HG03354 (cell line): ENCODE measurements around the gene FADD.
"Not testable (repeated sequence)": the region's sequence is repeated elsewhere in the genome, so short reads cannot be mapped to it uniquely, and the experiment has no call there.

ENCODE experiments used
- ATAC-seq: cut with Tn5 transposase; IDR thresholded peaks from one replicate; pipeline ENCODE4 v1.9.1; 2021; ENCODE audit warnings: mild to moderate bottlenecking; ENCODE audit not compliant: unreplicated experiment, poor library complexity, severe bottlenecking

The FADD gene

DNA sequence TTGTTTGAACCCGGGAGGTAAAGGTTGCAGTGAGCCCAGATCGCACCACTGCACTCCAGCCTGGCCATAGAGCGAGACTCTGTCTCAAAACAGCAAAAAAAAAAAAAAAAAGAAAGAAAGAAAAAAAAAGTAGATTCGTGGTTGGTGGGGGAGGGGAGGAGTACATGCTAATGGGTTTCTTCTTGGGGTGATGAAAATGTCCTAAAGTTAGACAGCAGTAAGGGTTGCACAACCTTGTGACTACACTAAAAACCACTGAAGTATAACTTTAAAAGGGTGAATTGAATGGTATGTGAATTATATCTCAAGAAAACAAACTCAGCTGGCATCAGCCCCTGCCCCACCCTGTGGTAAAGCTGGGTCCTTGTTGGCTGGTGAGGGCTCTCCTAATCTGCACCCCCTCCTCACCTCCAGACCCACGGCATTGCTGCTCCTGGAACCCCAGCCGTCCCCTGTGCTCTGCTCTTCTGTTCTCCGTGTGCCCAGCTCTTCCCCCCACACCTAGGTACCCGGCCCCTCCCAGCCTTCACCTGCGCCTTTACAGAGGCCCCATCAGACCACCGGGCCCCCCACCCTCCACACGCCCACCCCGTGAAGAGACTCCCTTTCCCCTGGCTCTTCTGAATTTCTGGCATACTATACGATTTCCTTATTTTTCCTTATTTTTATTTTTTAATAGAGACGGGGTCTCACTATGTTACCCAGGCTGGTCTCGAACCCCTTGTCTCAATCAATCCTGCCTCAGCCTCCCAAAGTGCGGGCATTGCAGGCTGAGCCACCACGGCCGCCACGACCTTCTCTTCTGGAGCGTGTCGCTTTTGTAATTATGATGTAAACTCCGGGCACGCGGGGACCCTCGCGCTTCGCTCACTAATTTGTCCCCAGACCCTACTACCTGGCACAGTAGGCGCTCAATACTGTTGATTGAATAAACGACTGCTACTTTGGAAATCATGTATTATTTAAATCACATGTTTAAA, 924 bp upstream of the FADD start:
- ATAC-seq, result no peak

DNA sequence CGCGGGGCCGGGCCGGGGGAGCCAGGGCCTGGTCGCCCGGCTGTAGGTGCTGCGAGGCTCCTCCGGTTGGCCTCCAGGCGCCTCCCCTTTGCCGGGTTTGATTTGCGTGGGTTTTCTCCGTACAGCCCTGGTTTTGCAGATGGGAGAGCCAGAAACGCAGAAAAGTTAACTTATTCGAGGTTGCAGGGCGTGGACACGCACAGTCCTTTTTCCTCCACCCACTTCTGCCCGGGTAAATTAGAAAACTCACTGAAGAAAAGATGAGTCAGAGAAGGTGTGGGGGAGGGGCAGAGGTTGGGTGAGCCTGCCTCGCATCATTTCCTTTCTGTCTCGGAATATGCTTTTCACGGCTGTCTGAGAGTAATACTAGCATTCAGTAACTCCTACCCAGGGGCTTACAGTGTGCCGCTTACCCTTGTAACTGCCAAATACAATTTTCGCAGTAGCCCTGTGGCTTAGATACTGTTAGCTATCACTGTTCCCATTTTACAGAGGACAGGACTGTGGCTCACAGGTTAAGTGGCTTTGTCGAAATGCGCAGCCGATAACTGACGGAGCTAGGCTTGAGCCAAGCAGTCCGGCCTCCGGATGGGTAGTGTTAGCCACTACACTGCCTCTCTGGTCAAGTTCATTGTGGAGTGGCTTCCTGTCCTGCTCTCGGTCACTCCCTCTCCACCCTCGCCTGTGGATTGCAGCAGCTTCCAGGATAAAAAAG, 812 bp downstream of the FADD start:
- ATAC-seq, result peak; percentile 43

DNA sequence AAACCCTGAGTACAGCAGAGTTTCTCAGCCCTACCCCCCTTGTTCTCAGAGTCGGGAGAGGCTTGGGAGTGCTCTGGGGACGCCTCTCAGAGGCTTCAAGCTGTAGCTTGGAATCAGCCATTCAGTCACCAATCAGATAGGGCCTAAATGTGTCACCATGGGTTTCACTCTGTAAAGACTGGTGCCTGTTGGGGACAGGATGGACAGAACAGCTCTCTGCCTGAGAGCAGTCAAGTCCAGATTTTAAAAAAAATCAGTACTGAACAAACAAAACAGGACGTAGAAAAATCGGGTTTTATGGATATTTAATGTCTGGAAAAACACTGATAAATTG, 1.3 kb downstream of the FADD start:
- ATAC-seq, result peak; percentile 1

DNA sequence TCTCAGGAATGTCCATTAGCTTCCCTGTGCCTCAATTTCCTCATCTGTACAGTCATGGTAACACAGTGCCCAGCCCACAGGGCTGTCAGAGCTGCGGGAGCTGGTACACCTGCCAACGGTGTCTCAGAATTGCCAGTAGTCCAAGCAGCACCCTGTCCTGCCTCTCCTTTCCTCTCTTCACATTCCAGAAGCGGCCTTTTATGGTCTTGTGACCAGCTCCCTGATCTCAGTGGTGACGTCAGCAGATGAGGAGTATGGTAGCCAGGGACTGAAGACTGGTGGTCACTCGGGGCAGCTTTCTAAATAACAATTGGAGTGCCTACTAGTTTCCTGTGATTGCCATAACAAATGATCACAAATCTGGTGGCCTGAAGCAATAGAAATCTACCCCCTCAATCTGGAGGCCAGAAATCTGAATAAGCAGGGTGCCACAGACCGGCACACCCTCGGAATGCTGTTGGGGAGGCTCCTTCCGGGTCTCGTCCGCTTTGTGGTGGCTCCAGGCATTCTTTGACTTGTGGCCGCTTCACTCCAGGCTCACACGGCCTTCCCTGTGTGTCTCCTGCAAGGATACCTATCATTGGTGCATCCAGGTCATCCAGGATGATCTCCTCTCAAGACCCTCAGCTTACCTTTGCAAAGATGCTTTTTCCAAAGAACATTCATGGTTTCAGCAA, 2.1 kb downstream of the FADD start:
- no peak for ATAC-seq

DNA sequence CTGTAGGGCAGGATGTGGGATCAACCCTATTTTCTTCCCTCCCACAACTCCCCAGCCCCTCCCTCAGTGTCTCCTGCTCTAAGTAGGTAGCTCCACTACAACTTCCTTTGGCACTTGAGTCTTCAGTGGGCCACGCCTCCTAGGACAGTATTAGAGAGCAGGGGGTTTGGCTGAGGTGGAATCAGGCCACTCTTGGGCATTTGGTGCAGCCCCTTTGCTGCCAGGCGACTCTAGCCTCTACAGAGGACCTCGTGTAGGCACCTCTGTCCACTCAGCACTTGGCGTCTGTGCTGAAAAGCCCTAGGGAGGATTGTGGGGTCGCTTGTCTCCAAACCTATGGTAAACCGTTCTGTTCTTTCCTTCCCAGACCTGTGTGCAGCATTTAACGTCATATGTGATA, 2.7 kb downstream of the FADD start:
- no peak for ATAC-seq

DNA sequence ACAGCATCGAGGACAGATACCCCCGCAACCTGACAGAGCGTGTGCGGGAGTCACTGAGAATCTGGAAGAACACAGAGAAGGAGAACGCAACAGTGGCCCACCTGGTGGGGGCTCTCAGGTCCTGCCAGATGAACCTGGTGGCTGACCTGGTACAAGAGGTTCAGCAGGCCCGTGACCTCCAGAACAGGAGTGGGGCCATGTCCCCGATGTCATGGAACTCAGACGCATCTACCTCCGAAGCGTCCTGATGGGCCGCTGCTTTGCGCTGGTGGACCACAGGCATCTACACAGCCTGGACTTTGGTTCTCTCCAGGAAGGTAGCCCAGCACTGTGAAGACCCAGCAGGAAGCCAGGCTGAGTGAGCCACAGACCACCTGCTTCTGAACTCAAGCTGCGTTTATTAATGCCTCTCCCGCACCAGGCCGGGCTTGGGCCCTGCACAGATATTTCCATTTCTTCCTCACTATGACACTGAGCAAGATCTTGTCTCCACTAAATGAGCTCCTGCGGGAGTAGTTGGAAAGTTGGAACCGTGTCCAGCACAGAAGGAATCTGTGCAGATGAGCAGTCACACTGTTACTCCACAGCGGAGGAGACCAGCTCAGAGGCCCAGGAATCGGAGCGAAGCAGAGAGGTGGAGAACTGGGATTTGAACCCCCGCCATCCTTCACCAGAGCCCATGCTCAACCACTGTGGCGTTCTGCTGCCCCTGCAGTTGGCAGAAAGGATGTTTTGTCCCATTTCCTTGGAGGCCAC, 3.3 kb downstream of the FADD start:
- no peak for ATAC-seq

DNA sequence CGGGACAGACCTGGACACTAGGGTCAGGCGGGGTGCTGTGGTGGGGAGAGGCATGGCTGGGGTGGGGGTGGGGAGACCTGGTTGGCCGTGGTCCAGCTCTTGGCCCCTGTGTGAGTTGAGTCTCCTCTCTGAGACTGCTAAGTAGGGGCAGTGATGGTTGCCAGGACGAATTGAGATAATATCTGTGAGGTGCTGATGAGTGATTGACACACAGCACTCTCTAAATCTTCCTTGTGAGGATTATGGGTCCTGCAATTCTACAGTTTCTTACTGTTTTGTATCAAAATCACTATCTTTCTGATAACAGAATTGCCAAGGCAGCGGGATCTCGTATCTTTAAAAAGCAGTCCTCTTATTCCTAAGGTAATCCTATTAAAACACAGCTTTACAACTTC, 3.9 kb downstream of the FADD start:
- no peak for ATAC-seq

DNA sequence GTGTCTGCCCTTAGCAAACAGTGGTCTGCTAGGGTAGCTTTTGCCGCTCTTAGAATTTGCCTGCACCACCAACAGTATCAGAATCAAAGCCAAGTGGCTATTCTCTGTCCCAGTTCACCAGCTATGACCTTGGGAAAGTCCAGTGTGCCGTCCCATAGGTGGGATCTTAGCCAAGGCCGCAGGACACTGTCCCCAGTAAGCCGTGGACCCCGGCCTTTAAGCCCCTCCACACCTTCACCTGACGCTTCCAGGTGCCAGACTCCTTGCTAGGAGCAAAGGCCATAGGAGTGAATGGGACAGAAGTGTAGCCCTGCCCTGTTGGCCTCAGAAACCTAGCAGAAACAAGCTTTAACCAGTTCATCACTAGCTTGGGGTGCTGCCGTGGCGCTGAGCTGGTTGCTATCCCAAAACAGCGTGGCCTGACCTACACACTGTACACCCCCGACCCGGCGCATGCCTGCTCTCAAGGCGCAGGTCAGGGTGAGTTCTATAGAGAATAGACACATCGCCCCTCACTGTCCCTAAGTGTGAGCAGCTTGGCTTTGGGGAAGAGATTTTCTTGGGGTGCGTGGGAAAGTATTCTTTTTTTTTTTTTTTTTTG, 4.5 kb downstream of the FADD start:
- no peak for ATAC-seq

DNA sequence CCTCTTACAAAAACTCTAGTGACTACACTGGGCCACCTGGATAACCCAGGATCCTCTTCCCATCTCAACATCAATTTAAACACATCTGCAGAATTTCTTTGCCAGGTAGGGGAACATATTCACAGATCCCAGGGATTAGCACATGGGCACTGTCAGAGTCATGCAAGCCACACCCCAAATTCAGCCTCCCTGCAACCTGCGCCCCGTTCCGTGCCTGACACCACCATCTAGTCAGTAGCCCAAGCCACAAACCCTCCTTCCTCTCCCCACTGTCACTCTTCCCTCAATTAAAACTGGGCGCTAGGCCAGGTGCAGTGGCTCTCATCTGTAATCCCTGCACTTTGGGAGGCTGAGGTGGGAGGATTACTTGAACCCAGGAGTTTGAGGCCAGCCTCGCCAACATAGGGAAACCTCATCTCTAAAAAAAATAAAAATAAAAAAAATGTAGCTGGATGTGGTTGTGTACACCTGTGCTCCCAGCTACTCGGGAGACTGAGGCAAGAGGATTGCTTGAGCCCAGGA, 6.4 kb downstream of the FADD start:
- no peak for ATAC-seq

DNA sequence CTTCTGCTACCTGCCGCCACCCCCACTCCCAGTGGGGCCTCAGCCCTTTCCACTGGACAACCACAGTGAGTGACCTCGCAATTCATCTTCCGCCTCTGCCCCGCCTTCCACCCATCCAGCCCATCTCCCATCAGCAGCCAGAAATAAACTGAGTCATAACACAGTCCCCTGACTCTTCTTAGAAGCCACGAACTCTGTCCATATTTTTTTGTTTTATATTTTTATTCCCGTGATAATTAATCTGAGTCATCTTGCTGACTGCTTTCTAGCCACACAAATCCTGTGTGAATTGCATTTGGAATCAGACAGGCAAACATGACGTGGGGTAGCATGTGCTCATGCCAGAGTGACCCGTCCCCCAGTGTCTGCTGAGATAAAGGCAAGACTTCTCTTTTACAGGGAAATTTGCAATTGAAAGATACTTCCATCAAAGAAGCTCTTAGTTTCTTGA, 7.0 kb downstream of the FADD start:
- no peak for ATAC-seq

DNA sequence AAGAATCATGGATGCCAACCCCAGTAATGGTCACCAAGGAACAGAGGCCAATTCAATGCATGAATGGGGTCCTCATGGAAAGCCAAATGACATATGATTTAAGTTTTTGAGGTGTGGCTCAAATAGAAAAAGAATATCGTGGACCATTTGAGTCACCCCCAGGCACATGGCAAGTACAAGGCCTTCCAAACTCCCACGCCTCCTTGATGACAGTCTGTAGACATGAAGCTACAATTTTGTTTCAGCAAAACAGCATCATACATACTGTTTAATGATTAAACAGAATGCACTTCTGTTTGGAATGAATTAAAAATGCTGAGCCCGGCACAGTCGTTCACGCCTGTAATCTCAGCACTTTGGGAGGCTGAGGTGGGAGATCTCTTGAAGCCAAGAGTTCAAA, 7.4 kb downstream of the FADD start:
- no peak for ATAC-seq

DNA sequence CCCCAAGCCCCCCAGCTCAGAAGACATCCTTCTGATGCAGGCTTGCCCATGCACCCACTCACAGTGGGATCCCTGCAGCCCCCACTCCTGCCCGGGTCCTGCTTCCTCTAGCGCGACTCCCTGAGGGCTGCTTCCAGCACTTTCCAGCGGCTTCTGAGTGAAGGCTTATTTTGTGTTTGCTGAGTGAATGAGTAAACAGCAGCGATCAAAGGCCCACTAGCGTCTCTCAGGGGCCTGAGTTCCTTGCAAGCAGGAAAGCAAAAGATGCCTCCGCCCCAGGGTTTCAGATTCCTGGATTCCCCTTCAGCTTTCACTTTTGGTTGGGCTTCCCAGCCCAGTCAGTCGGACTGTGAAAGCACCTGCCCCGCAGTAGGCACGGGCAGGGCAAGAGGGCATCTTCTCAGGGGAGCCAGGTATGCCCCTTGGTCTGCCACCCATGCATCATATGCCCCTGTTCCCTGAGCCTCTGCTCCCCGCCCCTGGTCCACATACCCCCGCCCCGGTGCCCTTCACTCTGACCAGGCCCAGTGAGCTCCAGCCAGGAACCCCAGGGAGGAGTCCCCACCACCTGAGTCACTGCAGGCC, 9.2 kb downstream of the FADD start:
- ATAC-seq, result no peak

DNA sequence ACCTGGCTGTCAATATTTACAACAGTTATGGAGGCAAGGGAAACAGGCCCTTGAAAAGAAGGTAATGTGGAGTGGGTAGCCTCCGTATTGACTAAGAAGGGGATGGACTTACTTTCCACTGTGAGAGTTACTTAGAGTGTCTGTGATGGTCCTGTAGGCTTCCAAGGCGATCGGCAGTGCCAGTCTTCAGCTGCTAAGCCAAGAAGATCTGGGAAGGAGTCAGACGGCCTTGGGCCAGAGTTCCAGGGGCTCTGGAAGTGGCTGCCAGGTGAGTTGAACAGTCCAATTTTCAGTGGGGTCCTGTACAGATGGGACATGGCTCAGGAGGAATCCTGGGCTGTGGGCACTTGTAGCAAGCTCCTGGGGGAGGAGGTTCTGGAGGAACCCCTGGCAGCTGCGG, 14.3 kb downstream of the FADD start:
- ATAC-seq, result not testable (repeated sequence)

DNA sequence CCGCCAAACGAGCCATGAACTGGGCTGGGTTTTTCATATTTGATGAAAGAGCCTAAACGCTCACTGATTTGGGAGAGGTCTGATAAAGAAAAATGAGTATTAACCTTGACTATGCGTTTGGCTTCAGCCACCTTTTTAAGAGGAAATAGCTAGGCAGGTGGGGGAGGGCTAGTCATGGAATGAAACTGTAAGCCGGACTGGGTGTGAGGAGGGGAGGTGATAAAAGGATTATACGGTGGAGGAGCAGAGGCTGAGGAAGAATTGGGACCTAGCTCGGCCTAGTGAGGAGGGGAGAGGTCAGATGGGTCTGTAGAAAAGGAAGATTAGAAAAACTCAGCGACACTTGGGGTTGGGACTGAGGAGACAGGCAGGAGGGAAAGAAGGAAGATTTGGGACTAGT, 15.0 kb downstream of the FADD start:
- ATAC-seq, result not testable (repeated sequence)

DNA sequence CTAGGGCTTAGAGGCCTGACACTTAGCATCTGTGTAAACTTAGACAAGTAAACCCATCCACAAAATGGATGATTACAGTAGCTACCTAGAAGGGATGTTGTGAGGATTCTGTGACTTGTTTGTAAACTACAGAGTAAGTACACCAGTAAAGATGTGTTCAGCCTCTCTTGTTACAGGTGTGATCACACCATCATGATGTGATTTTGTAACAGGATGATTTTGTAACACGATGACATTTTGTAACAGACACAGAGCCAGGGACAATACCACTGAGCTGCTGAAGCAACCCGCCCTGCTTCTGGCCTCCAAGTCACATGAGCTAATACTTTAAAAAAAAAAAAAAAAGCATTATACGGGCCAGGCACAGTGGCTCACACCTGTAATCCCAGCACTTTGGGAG, 17.0 kb downstream of the FADD start:
- ATAC-seq, result no peak

DNA sequence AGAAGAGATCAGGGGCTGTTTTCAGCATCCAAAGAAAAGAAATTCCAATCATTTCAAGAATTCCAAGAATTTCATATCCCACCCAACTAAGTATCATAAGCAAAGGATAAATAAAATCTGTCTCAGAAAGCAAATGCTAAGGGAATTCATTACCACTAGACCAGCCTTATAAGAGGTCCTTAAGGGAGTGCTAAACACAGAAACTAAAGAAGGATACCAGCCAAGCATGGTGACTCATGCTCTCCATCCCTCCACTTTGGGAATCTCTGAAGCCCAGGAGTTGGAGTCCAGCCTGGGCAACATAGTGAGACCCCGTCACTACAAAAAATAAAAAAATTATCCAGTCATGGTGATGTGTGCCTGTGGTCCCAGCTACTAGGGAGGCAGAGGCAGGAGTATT, 17.8 kb downstream of the FADD start:
- ATAC-seq, result no peak

DNA sequence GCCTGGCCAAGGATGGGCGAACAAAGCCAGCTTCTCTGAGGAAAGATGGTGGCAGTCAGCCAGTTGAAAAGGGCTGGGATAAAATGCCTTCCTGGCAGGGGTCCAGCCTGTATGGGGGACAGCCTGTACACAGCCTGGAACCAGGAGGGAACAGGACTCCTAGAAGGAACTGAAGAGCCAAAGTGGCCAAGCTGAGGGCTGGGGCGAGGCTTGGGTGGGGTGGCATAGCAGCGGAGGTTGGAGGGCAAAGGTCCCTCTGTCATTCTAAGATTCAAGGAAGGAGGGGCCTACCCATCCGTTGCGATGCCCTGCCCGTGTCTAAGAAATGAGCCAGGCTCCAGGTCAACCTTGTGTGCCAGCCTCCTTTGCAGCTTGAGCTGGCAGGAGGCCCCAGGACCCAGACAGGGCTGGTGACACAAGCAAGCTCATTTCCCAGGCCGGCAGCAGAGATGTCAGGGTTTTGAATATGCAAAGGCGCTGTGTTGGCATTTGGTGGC, 22.6 kb downstream of the FADD start:
- ATAC-seq, result no peak

DNA sequence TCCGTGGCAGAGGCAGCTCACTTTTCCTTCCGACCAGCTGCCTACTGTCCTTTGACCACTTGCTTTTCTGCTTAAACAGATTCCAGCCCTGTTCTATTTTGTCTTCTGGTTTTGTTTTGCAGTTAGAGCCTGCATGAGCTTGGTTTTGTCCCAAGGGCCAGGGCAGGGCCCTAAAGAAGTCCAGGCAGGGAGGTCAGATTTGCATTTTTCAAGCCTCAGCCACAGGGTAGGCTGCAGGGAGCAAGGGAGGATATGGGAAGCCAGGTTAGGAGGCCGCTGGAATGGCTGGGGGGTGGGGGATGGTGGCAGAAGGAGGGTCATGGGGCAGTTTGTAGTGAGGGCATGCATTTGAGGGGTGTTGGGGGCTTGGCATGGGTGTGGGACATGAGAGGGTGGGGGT, 23.1 kb downstream of the FADD start:
- no peak for ATAC-seq

DNA sequence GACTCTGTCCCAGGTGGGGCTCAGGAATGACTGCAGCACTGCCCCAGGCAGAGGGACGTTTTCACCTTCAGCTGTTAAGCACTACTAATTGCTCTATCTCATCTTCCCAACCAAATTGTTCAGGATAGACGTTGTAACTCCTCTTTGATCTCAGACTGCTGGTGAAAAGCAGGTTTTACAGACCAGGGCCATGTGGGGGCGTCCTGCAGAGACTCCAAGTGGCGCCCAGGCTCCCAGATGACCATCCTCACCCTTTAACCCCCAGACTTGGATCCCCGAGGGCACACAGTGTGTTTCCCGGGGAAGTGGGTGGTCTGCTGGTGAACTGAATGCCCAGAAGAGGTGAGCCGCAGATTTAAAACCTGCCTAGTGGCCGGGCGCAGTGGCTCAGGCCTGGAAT, 23.9 kb downstream of the FADD start:
- no peak for ATAC-seq
